Left lung (tissue), 10 donors: ENCODE data around the gene LGALS4. TPM values are rescaled to one million over a fixed set of nuclear protein-coding genes. Genes with fewer than 3 reads are reported as not detected.
A peak's percentile ranks its signal among the peaks of the same experiment; 100 is the strongest.
"Not testable (repeated sequence)": the region's sequence is repeated elsewhere in the genome, so short reads cannot be mapped to it uniquely, and the experiment has no call there.

ENCODE experiments used
- ATAC-seq: fragments of 200-7000 bp; cut with Tn5 transposase; one replicate; pipeline ENCODE4 v1.9.1; 2020; ENCODE audit warnings: moderate library complexity
- DNase-seq, 4 donors: peaks; one replicate each; pipeline ENCODE4 v3.0.0-alpha.2; 2013 to 2020
- H3K27ac ChIP-seq, 2 donors: fragments of 200-600 bp; sonication (generic) in 1 of 2; one replicate each; pipeline versions ENCODE4 v1.5.0 to v1.8.0; 2020 to 2021
- H3K27me3 ChIP-seq, 2 donors: fragments of 200-600 bp; sonication (generic) in 1 of 2; one replicate each; pipeline versions ENCODE4 v1.5.0 to v1.8.0; 2020 to 2021
- H3K36me3 ChIP-seq, 2 donors: fragments of 200-600 bp; sonication (generic) in 1 of 2; one replicate each; pipeline versions ENCODE4 v1.5.0 to v1.8.0; 2020 to 2021
- H3K4me1 ChIP-seq, 2 donors: fragments of 200-600 bp; one replicate each; pipeline ENCODE4 v1.8.0; 2021
- H3K4me3 ChIP-seq, 2 donors: fragments of 200-600 bp; sonication (generic) in 1 of 2; one replicate each; pipeline versions ENCODE4 v1.5.0 to v1.8.0; 2020 to 2021; ENCODE audit warnings: mild to moderate bottlenecking in 1 of 2
- H3K9me3 ChIP-seq, 2 donors: fragments of 200-600 bp; sonication (generic) in 1 of 2; one replicate each; pipeline versions ENCODE4 v1.5.0 to v1.8.0; 2020 to 2021
- CTCF ChIP-seq, 2 donors: fragments of 200-600 bp; sonication (generic) in 1 of 2; IDR thresholded peaks; one replicate each; pipeline versions ENCODE4 v1.5.0 to v1.8.0; 2021; ENCODE audit warnings: antibody characterized with exemption in 2 of 2
- intact Hi-C, 2 donors: fragments of 100-400 bp; cut with DNase I; formaldehyde crosslinking; loops; one replicate each; pipeline versions ENCODE4 v1.11.2 to v1.14.2; 2022
- polyA plus RNA-seq, 6 donors: library from polyadenylated mRNA; unstranded; fragments of 120-200 nt; gene quantifications; one replicate each; pipeline ENCODE4 v1.2.1, GENCODE V29; 2013; ENCODE audit not compliant: insufficient read length in 6 of 6
- total RNA-seq, 2 donors: library from RNA; stranded (reverse); fragmentation: NEBNext Ultra II Directional; extraction: Animal tissue kit (Norgen Biotek cat#: 25700); gene quantifications; one replicate each; pipeline ENCODE4 v1.2.1, GENCODE V29; 2021
- donor health status: DM: no; HTN: yes; CAD: no.
- donor health status: DM: no; HTN: no; CAD: no.

Gene LGALS4
- total and polyA plus RNA-seq, 8 donors, result 0.64 to 3.4 (median 1.8) TPM

- DNase-seq, result no peak
- Histone ChIP-seq H3K27me3 (no peaks in the 10 kb centered on the region), H3K4me1 (peaks cover 0 to 8% of the 10 kb centered on the region in 2 donors), H3K9me3 (no peaks in the 10 kb centered on the region), H3K27ac (no peak overlapping the region), H3K36me3 (no peaks in the 10 kb centered on the region), H3K4me3 (no peak overlapping the region)
- no peak for ATAC-seq
- intact Hi-C loops, result no loop called here
- TF ChIP-seq CTCF (IDR thresholded peaks at IDR 0.05), result no peak
Observed at GRCh38 chr19:38796154-38796553, 16.6 kb downstream of the LGALS4 start.

- no peak for DNase-seq
- no peak for TF ChIP-seq CTCF (IDR thresholded peaks at IDR 0.05)
- Histone ChIP-seq H3K9me3 (no peaks in the 10 kb centered on the region), H3K27ac (no peak overlapping the region), H3K36me3 (no peaks in the 10 kb centered on the region), H3K4me1 (peaks cover 0 to 8% of the 10 kb centered on the region in 2 donors), H3K27me3 (no peaks in the 10 kb centered on the region), H3K4me3 (no peak overlapping the region)
- intact Hi-C loops, result no loop called here
- no peak for ATAC-seq
Observed at GRCh38 chr19:38795549-38795948, 17.2 kb downstream of the LGALS4 start.

GRCh38 chr19:38793671-38794070, 19.1 kb downstream of the LGALS4 start:
- Histone ChIP-seq H3K27me3 (no peaks in the 10 kb centered on the region), H3K9me3 (no peaks in the 10 kb centered on the region)
- TF ChIP-seq CTCF (IDR thresholded peaks at IDR 0.05), result no peak

GRCh38 chr19:38793177-38793576, 19.6 kb downstream of the LGALS4 start:
- no peak for TF ChIP-seq CTCF (IDR thresholded peaks at IDR 0.05)
- no peak for ATAC-seq
- intact Hi-C loops, result no loop called here

More at GRCh38 chr19:38793671-38794070, 19.1 kb downstream of the LGALS4 start:
- H3K4me3 ChIP-seq, result no peak overlapping the region
- peaks cover 0 to 8% of the 10 kb centered on the region in 2 donors for H3K4me1 ChIP-seq
- no peak overlapping the region for H3K27ac ChIP-seq
- H3K36me3 ChIP-seq, result no peaks in the 10 kb centered on the region
- ATAC-seq (no peak), DNase-seq (no peak)
- intact Hi-C loops, result no loop called here

GRCh38 chr19:38792250-38793111, 20.3 kb downstream of the LGALS4 start:
- H3K4me1 ChIP-seq, result peaks cover 0 to 8% of the 10 kb centered on the region in 2 donors
- no peaks in the 10 kb centered on the region for H3K9me3 ChIP-seq
- H3K4me3 ChIP-seq, result peak overlapping the region in 1 of 2 donors; percentile 34
- H3K27me3 ChIP-seq, result no peaks in the 10 kb centered on the region
- TF ChIP-seq CTCF (IDR thresholded peaks at IDR 0.05), result peak in 1 of 2 donors; percentile 54
- intact Hi-C loops, result no loop called here
- peak; percentile 36 for ATAC-seq
- peak in 2 of 4 donors; percentile 30 to 82 for DNase-seq
- no peaks in the 10 kb centered on the region for H3K36me3 ChIP-seq
- H3K27ac ChIP-seq, result no peak overlapping the region

More at GRCh38 chr19:38793177-38793576, 19.6 kb downstream of the LGALS4 start:
- no peak for DNase-seq
- no peaks in the 10 kb centered on the region for H3K9me3 ChIP-seq
- no peaks in the 10 kb centered on the region for H3K27me3 ChIP-seq
- no peak overlapping the region for H3K4me3 ChIP-seq
- no peaks in the 10 kb centered on the region for H3K36me3 ChIP-seq
- H3K4me1 ChIP-seq, result peaks cover 0 to 8% of the 10 kb centered on the region in 2 donors
- no peak overlapping the region for H3K27ac ChIP-seq

GRCh38 chr19:38791451-38792064, 21.2 kb downstream of the LGALS4 start:
- intact Hi-C loops, H3K4me3 ChIP-seq, H3K9me3 ChIP-seq, H3K27ac ChIP-seq, DNase-seq, H3K27me3 ChIP-seq, H3K4me1 ChIP-seq, H3K36me3 ChIP-seq: not testable (repeated sequence)
- ATAC-seq, result peak; percentile 97

- H3K4me1 ChIP-seq, intact Hi-C loops, DNase-seq, H3K27me3 ChIP-seq, H3K4me3 ChIP-seq, H3K27ac ChIP-seq, H3K36me3 ChIP-seq, H3K9me3 ChIP-seq: not testable (repeated sequence)
- ATAC-seq, result peak; percentile 20
Observed at GRCh38 chr19:38790507-38791403, 22.0 kb downstream of the LGALS4 start.
